Prostate gland (tissue), 2 donors: ENCODE measurements around the gene EBLN2.

Experiments used
- CTCF ChIP-seq, 4 experiments: fragments of 200-600 bp in 2 of 4; fragments of 450-650 bp in 2 of 4; sonication (generic) in 2 of 4; IDR thresholded peaks; 1 replicate in 3 of 4; 2 replicates in 1 of 4; pipeline ENCODE4 v1.5.1; 2016 to 2019; ENCODE audit warnings: antibody characterized with exemption in 4 of 4, mild to moderate bottlenecking in 2 of 4, moderate library complexity in 2 of 4
- POLR2A ChIP-seq: fragments of 450-650 bp; IDR thresholded peaks from one replicate; pipeline ENCODE4 v1.6.1; 2016; ENCODE audit warnings: antibody characterized with exemption, mild to moderate bottlenecking
- POLR2AphosphoS5 ChIP-seq: sonication (generic); formaldehyde crosslinking; IDR thresholded peaks from one replicate; pipeline ENCODE4 v1.6.1; 2017; ENCODE audit warnings: antibody characterized with exemption

- TF ChIP-seq CTCF (IDR thresholded peaks at IDR 0.05): no peak
- TF ChIP-seq POLR2A: no peak
- no peak for TF ChIP-seq POLR2AphosphoS5
Observed at GRCh38 chr3:73018298-73018697, 43.2 kb upstream of the EBLN2 start.
